NCI-H2107 treated with DMSO at 0.1 percent for 48 hours (cell line): Measurements from ENCODE around the gene RYR3.
"Not testable (repeated sequence)": the region's sequence is repeated elsewhere in the genome, so short reads cannot be mapped to it uniquely, and the experiment has no call there.

Experiments
- DNase-seq: peaks from one replicate; lab custom pipeline; 2025; ENCODE audit not compliant: unreplicated experiment; lab: John Stamatoyannopoulos, UW

The RYR3 gene

DNA sequence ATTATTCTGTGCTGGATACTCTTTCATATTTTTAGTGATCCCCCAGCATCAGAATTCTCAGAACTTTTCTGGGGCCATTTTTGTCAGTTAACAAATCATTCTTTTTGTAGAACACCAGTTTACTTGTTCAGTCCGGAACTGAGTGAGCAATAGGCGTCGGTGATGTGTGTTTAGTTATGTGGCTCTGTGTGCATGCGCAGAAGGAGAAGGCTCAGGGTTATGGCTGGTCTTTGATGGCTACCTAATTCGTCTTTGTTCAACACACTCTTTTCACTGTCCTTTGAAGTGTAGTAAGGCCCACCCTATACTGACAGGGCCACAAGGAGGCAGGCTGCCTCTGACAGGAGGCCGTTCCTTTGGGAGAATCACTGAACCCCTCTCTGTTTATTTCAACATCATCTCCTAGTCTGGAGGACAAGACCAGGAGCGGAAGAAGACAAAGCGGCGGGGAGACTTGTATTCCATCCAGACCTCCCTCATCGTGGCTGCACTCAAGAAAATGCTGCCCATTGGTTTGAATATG is 499.4 kb downstream of the RYR3 start:
- DNase-seq: no peak

DNA sequence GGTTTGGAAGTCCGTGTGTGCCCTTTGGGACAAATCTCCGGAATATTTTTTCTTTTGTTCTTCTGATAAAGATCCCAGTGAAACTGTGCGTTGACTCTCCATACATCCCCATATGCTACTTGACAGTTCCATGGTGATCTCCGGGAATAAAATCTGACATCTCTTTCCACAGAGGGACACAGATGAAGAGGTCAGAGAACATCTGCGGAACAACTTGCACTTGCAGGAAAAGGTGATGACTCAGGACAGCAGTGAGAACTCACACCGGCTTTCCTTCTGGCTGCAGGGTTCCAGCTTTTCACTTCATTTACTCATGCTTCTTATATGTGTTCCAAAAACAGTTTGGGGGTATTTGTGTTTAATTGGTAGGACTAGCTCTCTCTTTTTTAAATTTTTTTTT is 500.0 kb downstream of the RYR3 start:
- no peak for DNase-seq

DNA sequence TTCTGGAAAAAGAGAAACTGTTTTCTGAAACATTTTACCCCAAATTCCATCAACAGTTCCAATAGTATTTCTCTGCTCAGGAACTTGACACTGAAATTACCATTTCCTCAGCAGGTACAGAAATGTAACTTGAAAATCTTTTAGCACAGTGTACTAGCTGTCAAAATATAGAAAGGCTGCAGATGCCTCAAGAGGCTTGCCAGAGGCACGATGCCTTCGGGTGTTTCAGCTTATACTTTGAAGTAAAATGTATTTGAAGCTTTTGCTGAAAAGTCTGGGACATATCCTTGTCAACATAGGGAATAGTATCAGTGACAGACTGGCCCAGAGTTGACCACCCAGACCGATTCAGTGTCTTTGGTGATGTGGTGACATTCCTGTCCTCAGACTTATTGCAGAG is 503.1 kb downstream of the RYR3 start:
- no peak for DNase-seq

GRCh38 chr15:33819499-33819898 is 508.7 kb downstream of the RYR3 start:
- not testable (repeated sequence) for DNase-seq

- DNase-seq: no peak
Observed at GRCh38 chr15:33822479-33822878, 511.7 kb downstream of the RYR3 start.

DNA sequence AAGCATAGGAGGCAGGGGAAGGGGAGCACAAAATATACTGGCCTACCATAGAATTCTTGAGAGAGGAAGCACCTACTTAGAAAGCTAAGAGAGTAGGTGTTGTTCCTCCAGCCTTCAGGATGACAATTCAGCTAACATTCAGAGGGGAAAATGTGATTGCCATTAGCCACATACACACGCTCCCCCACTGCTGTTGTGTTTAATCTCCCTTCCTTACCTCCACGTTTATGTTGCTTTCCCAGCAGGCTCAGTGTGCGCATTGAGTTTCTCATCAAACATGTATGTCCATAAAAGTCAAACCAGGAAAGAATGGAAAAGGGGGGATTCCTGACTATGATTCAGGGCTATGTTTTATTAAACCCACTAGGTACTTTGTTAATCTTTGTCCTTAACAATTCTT is 512.4 kb downstream of the RYR3 start:
- no peak for DNase-seq

DNA sequence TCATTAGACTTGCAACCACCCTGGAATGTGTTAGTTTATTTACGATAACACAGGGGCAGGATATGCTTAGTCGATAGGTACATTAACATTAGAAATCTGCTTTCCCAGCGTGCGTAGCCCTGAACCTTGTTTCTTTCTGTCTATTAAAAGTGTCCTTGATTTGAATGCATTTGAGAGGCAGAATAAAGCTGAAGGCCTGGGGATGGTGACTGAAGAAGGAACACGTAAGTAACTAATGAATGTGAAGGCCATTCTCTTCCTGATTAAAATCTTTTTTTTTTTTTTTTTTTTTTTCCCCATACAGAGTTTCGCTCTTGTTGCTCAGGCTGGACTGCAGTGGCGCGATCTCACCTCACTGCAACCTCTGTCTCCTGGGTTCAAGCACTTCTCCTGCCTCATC is 514.7 kb downstream of the RYR3 start:
- DNase-seq: no peak

GRCh38 chr15:33826201-33826600 is 515.4 kb downstream of the RYR3 start:
- no peak for DNase-seq

- DNase-seq: no peak
Observed at GRCh38 chr15:33830351-33830750, 519.6 kb downstream of the RYR3 start.

DNA sequence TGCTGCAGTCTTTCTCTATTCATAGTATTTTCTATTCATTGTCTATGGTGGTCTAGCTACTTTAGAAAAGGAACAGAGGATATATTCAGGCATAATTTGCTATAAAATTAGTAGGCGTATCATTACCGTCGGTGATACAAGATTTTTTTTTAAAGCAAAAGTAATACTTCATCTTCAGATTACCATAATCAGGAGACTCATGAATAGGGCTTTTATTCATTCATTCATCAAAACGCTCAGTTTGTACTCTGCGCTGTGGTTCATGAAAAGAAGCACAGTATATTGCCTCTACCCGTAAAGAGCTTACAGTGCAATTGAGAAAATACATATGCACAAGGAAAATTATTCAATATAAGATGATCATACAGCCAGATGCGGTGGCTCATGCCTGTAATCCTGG is 520.9 kb downstream of the RYR3 start:
- DNase-seq: no peak

GRCh38 chr15:33834892-33835743 is 524.4 kb downstream of the RYR3 start:
- no peak for DNase-seq

DNA sequence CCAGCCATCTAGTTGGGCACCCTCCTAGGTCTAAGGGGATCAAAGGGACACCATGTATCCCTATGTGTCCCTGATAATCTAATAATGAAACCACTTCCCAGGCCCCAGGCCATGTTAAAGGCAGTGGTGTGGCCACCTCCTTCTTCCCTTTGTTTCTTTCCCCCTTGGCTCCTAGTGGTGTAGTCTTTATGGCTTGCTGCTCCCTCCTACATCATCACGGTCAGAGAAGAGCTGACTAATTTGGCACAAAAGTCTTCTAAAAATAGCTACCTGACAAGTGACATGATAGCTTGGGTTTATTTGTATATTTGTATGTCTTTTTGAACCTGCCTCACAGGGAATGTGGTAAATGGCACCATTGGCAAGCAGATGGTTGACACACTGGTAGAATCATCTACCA is 526.5 kb downstream of the RYR3 start:
- DNase-seq: no peak

GRCh38 chr15:33839540-33839939 is 528.8 kb downstream of the RYR3 start:
- no peak for DNase-seq

DNA sequence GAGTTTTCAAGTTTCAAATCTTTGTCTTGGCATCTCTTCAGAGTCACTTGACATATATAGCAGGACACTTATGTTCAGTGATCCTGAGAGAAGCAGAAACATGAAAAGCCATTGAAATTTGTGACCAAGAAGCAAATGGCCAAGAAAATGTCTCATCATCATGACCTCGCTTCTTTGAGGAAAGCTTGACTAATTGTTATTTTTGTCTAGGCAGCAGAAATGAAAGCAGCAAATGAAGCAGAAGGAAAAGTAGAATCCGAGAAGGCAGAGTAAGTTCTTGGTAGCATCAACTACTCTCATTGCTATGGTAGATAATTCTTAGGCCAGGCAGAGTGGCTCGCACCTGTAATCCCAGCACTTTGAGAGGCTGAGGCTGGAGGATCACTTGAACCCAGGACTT is 529.8 kb downstream of the RYR3 start:
- DNase-seq: no peak

GRCh38 chr15:33844186-33844585 is 533.4 kb downstream of the RYR3 start:
- no peak for DNase-seq

- no peak for DNase-seq
Observed at GRCh38 chr15:33844597-33844996, 533.8 kb downstream of the RYR3 start.

DNA sequence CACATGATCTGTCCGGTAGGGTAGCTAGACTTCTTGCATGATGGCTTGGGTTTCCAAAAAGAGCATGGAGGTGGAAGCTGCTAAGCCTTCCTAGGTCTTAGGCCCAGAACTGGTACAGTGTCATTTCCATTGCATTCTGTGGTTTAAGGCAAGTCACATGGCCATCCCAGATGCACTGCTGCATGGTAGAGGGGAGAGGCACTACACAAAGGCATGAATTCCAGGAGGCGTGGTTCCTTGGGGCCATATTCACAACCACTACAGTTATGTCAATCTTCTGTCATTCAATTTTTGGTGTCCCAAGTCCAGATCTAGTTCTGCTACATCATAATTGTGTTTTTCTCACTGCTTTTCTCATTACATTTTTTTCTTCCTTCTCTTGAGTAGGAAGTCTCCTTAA is 535.4 kb downstream of the RYR3 start:
- no peak for DNase-seq

DNA sequence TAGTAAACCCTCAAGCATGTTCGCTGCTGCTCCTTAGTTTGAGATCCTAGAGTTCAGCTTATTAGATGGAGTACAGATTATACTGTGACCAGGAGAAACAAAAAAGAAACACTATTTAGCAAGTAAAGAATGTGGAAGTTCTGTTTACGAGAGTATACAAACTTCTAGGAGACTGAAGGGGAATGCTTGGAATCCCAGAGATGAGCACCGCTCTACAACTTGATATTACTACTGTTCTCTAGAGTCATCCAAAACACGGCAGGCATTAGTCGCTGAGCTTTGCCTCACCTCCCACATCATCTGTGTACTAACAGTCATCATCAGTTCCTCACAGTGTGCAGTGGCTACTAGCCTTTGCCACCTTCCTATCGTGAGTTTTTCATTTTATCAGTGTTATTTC is 536.1 kb downstream of the RYR3 start:
- no peak for DNase-seq

- DNase-seq: no peak
Observed at GRCh38 chr15:33848011-33848410, 537.2 kb downstream of the RYR3 start.

GRCh38 chr15:33851079-33851478 is 540.3 kb downstream of the RYR3 start:
- no peak for DNase-seq

- DNase-seq: no peak
Observed at GRCh38 chr15:33852094-33852493, 541.3 kb downstream of the RYR3 start.

DNA sequence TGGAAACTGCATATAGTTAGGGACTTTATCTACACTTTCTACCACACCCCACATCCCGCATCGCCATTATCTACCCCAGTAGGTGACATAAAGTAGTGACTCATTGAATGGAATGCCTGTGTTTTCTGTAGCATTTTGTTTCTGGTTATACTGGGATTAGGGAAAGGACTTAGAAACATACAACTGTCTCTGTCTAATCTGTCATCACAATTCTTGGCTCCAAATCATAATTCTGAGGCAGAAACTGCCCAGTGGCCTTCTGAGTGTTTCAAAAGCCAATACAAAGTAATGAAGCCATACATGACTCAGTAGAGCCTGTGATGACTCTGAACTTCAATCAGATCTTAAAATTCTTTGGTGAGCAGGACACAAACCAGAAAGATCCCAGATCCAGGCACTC is 541.8 kb downstream of the RYR3 start:
- DNase-seq: no peak

- DNase-seq: no peak
Observed at GRCh38 chr15:33857726-33858125, 547.0 kb downstream of the RYR3 start.
